ENCODE measurements around the gene CTSZ. TPM values are rescaled to one million over a fixed set of nuclear protein-coding genes. Genes with fewer than 3 reads are reported as not detected.
A peak's percentile ranks its signal among the peaks of the same experiment; 100 is the strongest.

CTSZ gene
- total RNA-seq, 1 experiment from 2014 or later, result 200 TPM

DNA sequence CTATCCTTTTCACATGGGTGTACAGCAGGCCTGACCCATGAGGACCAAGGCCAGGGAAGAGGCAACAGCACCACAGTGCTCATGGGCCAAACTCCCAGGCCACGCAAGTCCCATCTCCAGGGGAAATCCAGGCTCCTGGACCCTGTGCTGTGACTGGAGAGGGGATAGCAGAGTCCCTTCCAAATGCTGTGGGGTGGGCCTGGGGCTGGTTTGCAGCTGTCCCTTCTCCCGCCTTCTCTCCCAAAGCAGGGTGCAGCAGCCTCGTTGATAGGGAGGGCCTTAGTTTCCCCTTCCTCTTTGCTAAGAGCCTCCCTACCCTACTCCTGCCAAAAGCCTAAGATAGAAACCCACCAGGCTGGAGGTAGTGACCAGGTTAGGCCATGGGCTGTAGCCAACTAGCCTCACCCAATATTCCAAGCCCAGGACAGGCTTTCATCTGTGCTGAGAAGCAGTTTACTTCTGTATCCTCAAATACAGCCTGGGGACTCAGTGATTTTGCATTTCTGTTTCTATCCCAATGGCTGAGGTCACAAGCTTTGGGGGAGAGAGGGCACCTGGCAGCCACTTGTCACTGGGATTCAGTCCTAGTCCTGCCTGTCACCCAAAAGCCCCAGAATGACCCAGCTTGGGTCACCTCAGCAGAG is 1.4 kb downstream of the CTSZ start:
- in situ Hi-C loops (cut with HindIII; ENCODE audit: low pct_unique_long_range_greater_than_20kb, low sequenced_read_pairs), result no loop called here

GRCh38 chr20:59004763-59005522 is 2.1 kb downstream of the CTSZ start:
- in situ Hi-C loops (cut with HindIII; ENCODE audit: low pct_unique_long_range_greater_than_20kb, low sequenced_read_pairs), result no loop called here
- peak; percentile 63 for DNase-seq (ENCODE audit: low read depth, low spot score)

More for the DNA sequence above, 1.4 kb downstream of the CTSZ start:
- no peak for DNase-seq (ENCODE audit: low read depth, low spot score)

DNA sequence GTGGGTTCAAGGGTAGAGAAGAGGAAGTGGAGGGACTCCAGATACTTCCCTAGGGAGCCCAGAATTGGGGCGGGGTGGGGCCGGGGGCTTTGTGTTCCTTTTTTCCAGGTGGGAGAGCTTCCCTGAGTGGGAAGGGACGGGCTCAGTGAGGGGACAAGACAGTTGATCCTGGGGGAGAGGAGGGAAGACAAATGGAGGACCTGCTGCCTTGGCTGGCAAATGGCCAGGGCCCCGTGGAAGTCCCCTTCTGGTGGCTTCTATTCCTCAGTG is 2.6 kb downstream of the CTSZ start:
- DNase-seq (ENCODE audit: low read depth, low spot score), result no peak
- in situ Hi-C loops (cut with HindIII; ENCODE audit: low pct_unique_long_range_greater_than_20kb, low sequenced_read_pairs), result no loop called here

DNA sequence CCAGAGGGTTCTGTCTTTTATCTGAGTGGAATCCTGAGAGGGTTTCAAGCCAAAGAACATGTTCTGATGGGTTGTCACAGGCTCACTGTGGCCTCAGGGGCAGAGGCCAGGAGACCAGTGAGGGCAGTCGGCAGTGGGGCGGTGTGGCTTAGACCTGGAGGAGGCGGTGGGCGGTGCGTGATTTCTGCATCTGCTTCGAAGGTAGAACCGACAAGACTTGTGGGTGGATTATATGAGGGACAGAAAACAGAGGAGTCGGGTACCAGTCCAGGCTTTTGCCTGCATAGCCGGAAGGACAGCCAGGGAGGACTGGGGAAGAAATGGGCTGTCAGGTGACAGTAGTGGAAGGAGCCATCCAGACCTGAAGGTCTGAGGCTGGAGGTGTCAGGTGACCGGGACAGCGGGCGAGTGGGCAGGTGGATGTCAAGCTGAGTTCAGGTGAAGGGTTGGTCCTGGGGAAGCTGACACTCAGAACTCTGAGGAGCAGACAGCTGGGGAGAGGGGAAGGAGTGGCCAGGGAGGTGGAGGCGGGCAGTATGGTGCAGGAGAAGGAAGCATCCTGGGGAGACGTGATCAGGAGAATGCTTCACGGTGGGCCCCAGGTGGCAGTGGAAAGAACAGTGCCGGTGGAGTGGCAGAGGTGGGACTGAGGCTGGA is 3.1 kb downstream of the CTSZ start:
- in situ Hi-C loops (cut with HindIII; ENCODE audit: low pct_unique_long_range_greater_than_20kb, low sequenced_read_pairs), result no loop called here
- DNase-seq (ENCODE audit: low read depth, low spot score), result no peak

GRCh38 chr20:59002874-59003399 is 4.1 kb downstream of the CTSZ start:
- in situ Hi-C loops (cut with HindIII; ENCODE audit: low pct_unique_long_range_greater_than_20kb, low sequenced_read_pairs), result no loop called here
- DNase-seq (ENCODE audit: low read depth, low spot score), result no peak

DNA sequence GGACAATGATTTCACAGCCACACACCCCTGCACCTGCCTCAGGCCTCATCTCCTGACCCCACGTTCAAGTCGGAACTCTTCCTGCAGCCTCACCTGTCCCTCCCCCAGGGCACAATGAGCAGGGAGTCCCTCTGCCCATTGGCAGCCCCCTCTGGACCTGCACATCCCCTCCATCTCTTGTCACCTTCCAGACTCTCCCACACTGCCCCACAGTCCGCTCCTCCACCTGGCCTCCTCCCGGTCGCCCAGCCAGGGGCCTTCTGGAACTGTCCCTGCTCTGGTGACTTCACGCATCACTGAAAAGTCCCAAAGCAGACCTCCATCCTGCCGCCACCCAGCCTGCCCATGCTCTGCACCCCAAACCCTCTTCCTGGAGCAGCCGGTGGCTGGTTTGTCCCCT is 4.7 kb downstream of the CTSZ start:
- in situ Hi-C loops (cut with HindIII; ENCODE audit: low pct_unique_long_range_greater_than_20kb, low sequenced_read_pairs), result no loop called here
- DNase-seq (ENCODE audit: low read depth, low spot score), result no peak

DNA sequence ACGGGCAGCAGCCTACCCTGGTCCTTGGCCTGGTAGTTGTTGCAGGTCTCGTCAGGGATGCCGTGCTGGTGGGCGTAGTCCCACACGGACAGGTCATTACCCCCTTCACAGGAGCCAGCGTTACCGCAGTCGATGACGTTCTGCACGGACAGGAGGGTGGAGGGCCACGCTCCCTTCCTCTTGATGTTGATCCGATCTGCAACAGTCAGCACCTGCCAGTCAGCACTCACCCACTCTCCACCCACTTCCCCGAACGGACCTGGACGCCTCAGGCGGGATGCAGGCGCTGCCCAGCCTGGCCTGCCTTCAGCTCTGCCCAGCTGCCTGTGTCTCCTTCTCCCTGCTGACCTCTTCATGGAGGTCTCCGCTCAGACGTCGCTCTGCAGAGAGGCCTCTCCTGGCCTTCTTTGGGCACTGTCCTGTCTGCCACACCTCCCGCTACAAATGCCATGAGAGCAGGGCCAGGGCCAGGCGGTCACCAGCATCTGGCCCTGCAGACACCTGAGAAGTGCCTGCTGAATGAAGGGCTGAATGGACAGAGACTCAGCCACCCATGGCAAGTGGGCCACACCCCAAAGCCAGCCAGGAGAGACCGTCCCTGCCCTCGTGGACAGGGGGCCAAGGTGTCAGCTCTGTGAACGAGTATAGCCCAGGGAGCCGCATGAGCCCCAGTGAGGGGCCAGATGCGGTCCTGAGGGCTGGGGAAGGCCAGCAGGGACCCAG is 5.4 kb downstream of the CTSZ start:
- DNase-seq (ENCODE audit: low read depth, low spot score), result no peak
- in situ Hi-C loops (cut with HindIII; ENCODE audit: low pct_unique_long_range_greater_than_20kb, low sequenced_read_pairs), result no loop called here

DNA sequence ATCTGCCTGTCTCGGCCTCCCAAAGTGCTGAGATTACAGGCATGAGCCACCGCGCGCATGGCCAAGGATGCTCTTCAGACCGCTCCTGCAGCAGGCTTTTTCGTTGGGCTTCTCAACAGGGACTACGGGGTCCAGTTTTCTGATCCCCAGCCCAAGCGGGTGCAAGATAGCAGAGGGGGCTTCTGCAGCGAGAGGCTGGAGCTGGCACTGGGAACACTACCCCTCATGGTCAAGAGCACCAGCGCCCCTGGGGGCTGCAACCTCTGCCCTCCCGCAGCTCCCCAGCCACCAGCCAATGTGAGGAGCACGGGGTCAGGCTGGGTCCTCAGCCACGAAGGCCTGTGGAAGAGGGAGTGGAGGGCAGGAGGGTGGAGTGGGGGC is 6.0 kb downstream of the CTSZ start:
- in situ Hi-C loops (cut with HindIII; ENCODE audit: low pct_unique_long_range_greater_than_20kb, low sequenced_read_pairs), result no loop called here
- DNase-seq (ENCODE audit: low read depth, low spot score), result no peak

DNA sequence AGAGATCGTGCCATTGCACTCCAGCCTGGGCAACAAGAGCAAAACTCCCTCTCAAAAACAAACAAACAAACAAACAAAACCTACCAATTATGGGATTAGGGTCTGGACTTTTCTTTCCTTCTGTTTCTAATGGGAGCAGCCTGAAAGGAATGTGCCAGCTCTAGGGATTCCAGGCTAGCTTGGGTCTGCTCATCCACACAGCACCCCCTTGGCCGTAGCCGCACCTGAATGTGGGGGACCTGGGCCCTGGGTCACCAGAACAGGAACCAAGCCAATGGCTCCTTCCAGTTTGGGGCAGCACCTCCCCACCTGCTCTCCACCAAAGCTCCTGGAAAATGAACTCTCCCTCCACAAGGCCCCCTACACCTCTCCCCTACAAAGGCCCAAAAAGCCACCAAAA is 6.7 kb downstream of the CTSZ start:
- no peak for DNase-seq (ENCODE audit: low read depth, low spot score)
- in situ Hi-C loops (cut with HindIII; ENCODE audit: low pct_unique_long_range_greater_than_20kb, low sequenced_read_pairs), result no loop called here

- in situ Hi-C loops (cut with HindIII; ENCODE audit: low pct_unique_long_range_greater_than_20kb, low sequenced_read_pairs), result no loop called here
- no peak for DNase-seq (ENCODE audit: low read depth, low spot score)
Measured at GRCh38 chr20:58998656-58999055, 8.4 kb downstream of the CTSZ start.

DNA sequence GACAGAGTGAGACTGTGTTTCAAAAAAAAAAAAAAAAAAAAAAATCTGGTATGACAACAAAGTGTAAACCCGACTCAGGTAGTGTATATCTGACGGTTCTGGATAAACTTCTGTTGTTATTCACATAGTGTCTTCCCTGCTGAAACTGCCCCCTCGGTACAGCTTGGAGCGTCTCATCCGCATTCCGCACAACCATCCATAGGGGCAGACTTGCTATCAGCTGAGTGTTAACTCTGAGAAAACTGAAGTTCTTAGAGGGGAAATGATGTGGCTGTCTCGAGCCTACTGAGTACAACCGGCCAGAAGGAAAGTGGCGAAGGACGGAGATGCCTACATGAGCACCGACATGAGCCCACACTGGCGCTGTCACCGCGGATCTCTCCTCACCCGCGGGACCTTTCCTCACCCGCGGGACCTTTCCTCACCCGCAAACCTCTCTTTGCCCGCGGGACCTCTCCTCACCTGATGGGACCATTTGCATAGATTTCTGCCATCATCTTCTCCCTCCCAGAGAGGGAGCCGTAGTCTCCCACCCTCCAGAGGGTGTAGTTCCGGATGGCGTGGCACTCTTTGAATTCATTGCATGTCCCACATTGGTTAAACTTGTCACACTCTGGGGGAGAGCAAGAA is 9.8 kb downstream of the CTSZ start:
- DNase-seq (ENCODE audit: low read depth, low spot score), result no peak
- in situ Hi-C loops (cut with HindIII; ENCODE audit: low pct_unique_long_range_greater_than_20kb, low sequenced_read_pairs), result no loop called here

DNA sequence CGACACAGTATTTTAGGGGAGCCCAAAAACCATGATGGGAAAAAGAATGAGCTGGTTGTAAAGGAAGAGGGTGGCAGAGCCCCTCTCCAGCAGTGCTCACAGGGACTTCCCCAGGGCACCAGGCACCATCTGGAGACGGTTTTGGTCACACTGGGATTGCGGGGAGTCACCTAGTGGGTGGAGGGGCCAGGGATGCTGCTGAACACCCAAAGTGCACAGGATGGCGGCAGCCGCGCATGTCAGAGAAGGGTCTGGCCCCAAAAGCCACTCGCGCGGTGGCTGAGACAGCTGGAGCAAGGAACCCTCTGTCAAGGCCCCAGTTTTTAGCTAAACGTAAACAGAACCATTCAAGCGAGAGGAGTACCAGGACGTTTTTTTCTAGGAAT is 10.8 kb downstream of the CTSZ start:
- DNase-seq (ENCODE audit: low read depth, low spot score), result no peak
- in situ Hi-C loops (cut with HindIII; ENCODE audit: low pct_unique_long_range_greater_than_20kb, low sequenced_read_pairs), result no loop called here

DNA sequence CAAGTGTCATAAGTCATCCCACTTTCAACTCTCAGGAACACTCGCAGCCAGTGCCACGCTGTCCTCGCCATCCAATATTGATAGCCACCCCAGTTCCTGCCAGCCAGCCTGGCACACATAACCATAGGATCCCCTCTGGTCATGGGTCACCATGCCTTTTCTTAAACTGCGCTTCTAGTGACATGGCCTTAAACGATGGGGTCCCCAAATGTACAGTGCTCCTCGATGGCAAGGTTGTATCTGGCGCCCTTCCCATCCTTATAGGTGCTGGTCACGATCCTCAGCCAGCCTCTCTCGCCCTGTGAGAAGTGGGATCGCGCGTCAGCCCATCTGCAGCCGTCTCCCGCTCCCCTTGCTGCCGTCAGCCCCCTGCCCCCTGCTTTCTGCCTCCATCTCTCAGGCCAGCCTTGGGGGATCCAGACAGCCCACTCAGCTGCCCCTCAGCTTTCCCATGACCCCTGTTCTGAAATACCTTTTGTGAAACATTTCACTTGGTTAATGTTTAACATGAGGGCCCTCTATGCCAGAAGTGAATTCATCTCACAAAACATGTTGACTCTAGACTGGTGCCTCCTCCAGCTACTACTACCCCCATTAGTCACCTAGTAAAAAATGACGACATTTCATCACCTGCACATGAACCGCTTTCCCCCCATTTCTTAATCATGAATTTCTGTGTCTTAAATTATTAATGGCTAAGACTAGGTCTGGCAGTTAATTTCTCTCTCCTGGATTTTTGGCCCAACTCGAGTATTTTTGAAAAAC is 11.4 kb downstream of the CTSZ start:
- no peak for DNase-seq (ENCODE audit: low read depth, low spot score)
- in situ Hi-C loops (cut with HindIII; ENCODE audit: low pct_unique_long_range_greater_than_20kb, low sequenced_read_pairs), result no loop called here

- in situ Hi-C loops (cut with HindIII; ENCODE audit: low pct_unique_long_range_greater_than_20kb, low sequenced_read_pairs), result no loop called here
- no peak for DNase-seq (ENCODE audit: low read depth, low spot score)
Measured at GRCh38 chr20:58994390-58995159, 12.5 kb downstream of the CTSZ start.

GRCh38 chr20:58993332-58994248 is 13.5 kb downstream of the CTSZ start:
- no peak for DNase-seq (ENCODE audit: low read depth, low spot score)
- in situ Hi-C loops (cut with HindIII; ENCODE audit: low pct_unique_long_range_greater_than_20kb, low sequenced_read_pairs), result no loop called here

DNA sequence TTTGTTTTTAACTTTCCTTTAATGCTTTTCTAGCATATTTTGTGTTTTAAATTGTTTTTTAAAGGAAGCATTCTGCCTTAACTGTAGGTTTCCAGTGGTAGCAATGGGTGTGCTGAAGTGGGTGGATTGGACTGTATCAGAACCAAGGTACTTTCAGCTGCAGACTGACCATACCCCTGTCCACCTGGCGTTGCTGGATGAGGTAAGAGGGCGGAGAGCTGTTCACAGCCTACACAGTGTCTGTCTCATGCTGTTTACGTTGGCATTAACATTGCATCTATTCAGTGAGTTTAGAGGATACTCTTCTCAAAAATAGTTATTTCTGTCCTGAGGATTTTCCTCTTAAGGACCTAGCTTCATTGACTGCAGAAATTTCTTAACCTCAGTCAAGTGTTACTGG is 14.1 kb downstream of the CTSZ start:
- DNase-seq (ENCODE audit: low read depth, low spot score), result no peak
- in situ Hi-C loops (cut with HindIII; ENCODE audit: low pct_unique_long_range_greater_than_20kb, low sequenced_read_pairs), result no loop called here

All from SK-MEL-5 (cell line).